ENCODE measurements around the gene NAV2. TPM values are rescaled to one million over a fixed set of nuclear protein-coding genes. Genes with fewer than 3 reads are reported as not detected.

The NAV2 gene
- total RNA-seq, 1 experiment from 2014 or later: 63.5 TPM

DNA sequence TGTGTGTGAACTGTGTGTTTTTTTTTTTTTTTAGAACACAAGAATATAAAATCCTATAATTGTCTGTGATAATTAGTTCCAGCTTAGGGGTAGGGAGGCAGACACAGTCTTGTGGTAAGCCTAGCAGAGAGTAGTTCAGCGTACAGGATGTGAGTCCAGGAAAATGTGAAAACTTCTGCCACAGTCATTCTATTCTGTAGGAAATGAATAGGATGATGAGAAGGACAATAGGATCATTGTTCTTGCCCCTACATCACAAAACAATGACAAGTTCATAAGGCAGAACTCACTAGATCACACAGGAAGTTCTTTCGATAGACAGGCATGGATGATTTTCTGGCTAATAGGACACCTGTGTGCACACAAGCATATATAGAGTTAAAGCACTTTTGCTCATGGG lies 132.2 kb downstream of the NAV2 start:
- no peaks in the 10 kb centered on the region for H3K4me1 ChIP-seq
- H3K4me3 ChIP-seq (ENCODE audit: low read depth, low read length): no peak overlapping the region
- Mint-ChIP-seq H3K4me3 (ENCODE audit: unreplicated experiment) (no peak overlapping the region), H3K27ac (ENCODE audit: unreplicated experiment) (no peak overlapping the region), H3K27me3 (ENCODE audit: insufficient read depth, unreplicated experiment) (no peaks in the 10 kb centered on the region), H3K36me3 (ENCODE audit: insufficient read depth, unreplicated experiment) (no peaks in the 10 kb centered on the region), H3K9me3 (ENCODE audit: unreplicated experiment) (no peaks in the 10 kb centered on the region), H3K4me1 (ENCODE audit: low read depth, unreplicated experiment) (no peaks in the 10 kb centered on the region)
- no peaks in the 10 kb centered on the region for H3K27me3 ChIP-seq (replicated peaks; ENCODE audit: control insufficient read depth, insufficient read depth, low read length)
- no TSS peak for BruUV-seq (replicated peaks)
- intact Hi-C loops (cut with micrococcal nuclease; ENCODE audit: unreplicated experiment): no loop called here
- no peak for DNase-seq
- POLR2A ChIA-PET: no interaction called here
- CTCF ChIA-PET: no interaction called here
- H3K9me3 ChIP-seq: no peaks in the 10 kb centered on the region
- TF ChIP-seq, protein P1, sequence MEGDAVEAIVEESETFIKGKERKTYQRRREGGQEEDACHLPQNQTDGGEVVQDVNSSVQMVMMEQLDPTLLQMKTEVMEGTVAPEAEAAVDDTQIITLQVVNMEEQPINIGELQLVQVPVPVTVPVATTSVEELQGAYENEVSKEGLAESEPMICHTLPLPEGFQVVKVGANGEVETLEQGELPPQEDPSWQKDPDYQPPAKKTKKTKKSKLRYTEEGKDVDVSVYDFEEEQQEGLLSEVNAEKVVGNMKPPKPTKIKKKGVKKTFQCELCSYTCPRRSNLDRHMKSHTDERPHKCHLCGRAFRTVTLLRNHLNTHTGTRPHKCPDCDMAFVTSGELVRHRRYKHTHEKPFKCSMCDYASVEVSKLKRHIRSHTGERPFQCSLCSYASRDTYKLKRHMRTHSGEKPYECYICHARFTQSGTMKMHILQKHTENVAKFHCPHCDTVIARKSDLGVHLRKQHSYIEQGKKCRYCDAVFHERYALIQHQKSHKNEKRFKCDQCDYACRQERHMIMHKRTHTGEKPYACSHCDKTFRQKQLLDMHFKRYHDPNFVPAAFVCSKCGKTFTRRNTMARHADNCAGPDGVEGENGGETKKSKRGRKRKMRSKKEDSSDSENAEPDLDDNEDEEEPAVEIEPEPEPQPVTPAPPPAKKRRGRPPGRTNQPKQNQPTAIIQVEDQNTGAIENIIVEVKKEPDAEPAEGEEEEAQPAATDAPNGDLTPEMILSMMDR (IDR thresholded peaks at IDR 0.05; ENCODE audit: insufficient read depth in 1 of 2, low read depth in 1 of 2, low read length in 1 of 2, severe bottlenecking in 1 of 2, unreplicated experiment in 1 of 2): no peak
- no peaks in the 10 kb centered on the region for H3K36me3 ChIP-seq (ENCODE audit: control insufficient read depth, insufficient read depth, low read length)

DNA sequence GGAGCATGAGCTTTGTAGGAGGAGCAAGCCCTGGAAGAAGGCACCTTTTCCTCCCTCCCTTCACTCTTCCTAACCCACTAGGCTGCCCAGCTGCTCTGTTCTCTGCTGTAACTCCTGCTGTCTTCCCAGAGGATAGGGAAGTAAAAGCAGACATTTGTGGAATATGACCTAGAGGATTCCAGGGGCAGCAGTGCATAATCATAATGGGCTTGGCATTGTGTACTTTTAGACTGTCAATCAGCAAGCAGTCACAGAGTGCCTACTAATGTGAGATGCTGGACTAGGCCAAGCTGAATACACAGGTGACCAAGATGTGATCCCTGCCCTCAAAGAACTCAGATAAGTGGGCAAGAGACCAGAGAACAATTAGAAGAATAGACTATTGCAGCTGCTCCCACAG lies 133.0 kb downstream of the NAV2 start:
- no peaks in the 10 kb centered on the region for H3K27me3 ChIP-seq (replicated peaks; ENCODE audit: control insufficient read depth, insufficient read depth, low read length)
- TF ChIP-seq, protein P1 (IDR thresholded peaks at IDR 0.05; ENCODE audit: insufficient read depth in 1 of 2, low read depth in 1 of 2, low read length in 1 of 2, severe bottlenecking in 1 of 2, unreplicated experiment in 1 of 2): no peak
- no peaks in the 10 kb centered on the region for H3K9me3 ChIP-seq
- Mint-ChIP-seq H3K27me3 (ENCODE audit: insufficient read depth, unreplicated experiment) (no peaks in the 10 kb centered on the region), H3K4me1 (ENCODE audit: low read depth, unreplicated experiment) (no peaks in the 10 kb centered on the region), H3K36me3 (ENCODE audit: insufficient read depth, unreplicated experiment) (no peaks in the 10 kb centered on the region), H3K9me3 (ENCODE audit: unreplicated experiment) (no peaks in the 10 kb centered on the region), H3K4me3 (ENCODE audit: unreplicated experiment) (no peak overlapping the region), H3K27ac (ENCODE audit: unreplicated experiment) (no peak overlapping the region)
- no TSS peak for BruUV-seq (replicated peaks)
- ChIA-PET CTCF (no interaction called here), POLR2A (no interaction called here)
- DNase-seq: no peak
- H3K36me3 ChIP-seq (ENCODE audit: control insufficient read depth, insufficient read depth, low read length): no peaks in the 10 kb centered on the region
- no peaks in the 10 kb centered on the region for H3K4me1 ChIP-seq
- H3K4me3 ChIP-seq (ENCODE audit: low read depth, low read length): no peak overlapping the region
- intact Hi-C loops (cut with micrococcal nuclease; ENCODE audit: unreplicated experiment): no loop called here

DNA sequence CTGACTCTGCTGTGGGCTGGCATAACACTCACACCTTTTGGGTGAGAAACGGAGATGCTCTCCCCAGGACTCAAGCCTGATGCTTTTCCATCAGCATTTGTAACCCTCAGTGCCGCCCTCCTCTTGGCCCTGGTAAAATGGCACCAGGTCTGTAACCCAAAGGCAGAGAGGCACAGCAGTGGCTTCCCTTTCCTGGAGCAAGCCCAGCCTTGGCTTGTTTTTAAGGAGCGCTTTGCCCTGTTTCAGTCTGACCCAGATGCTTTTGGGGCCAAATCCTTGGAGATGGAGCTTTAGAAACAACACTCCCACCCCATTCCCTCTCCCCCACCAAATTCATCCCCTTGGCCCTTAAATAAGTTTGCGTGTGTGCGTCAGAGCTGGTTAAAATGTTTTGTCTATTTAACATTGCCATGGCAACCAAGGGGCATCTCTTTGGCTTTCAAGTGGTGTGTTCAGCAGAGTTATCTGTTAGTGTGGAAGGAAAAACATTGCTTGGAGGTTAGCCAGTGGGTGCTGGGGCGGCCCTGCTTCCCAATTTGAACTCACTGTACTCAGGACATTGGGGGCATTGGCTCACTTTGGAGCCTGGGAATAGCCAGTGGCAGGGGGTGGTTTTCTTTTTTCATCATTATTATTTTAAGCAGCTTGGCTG lies 134.1 kb downstream of the NAV2 start:
- Mint-ChIP-seq H3K27ac (ENCODE audit: unreplicated experiment) (no peak overlapping the region), H3K27me3 (ENCODE audit: insufficient read depth, unreplicated experiment) (no peaks in the 10 kb centered on the region), H3K4me3 (ENCODE audit: unreplicated experiment) (no peak overlapping the region), H3K9me3 (ENCODE audit: unreplicated experiment) (peaks cover 6% of the 10 kb centered on the region), H3K36me3 (ENCODE audit: insufficient read depth, unreplicated experiment) (peaks cover 4% of the 10 kb centered on the region), H3K4me1 (ENCODE audit: low read depth, unreplicated experiment) (no peaks in the 10 kb centered on the region)
- Histone ChIP-seq H3K27me3 (replicated peaks; ENCODE audit: control insufficient read depth, insufficient read depth, low read length) (no peaks in the 10 kb centered on the region), H3K9me3 (no peaks in the 10 kb centered on the region), H3K36me3 (ENCODE audit: control insufficient read depth, insufficient read depth, low read length) (no peaks in the 10 kb centered on the region), H3K4me3 (ENCODE audit: low read depth, low read length) (no peak overlapping the region), H3K4me1 (no peaks in the 10 kb centered on the region)
- TF ChIP-seq, protein P1 (IDR thresholded peaks at IDR 0.05; ENCODE audit: insufficient read depth in 1 of 2, low read depth in 1 of 2, low read length in 1 of 2, severe bottlenecking in 1 of 2, unreplicated experiment in 1 of 2): no peak
- no TSS peak for BruUV-seq (replicated peaks)
- intact Hi-C loops (cut with micrococcal nuclease; ENCODE audit: unreplicated experiment): no loop called here
- CTCF ChIA-PET: no interaction called here
- DNase-seq: no peak
- POLR2A ChIA-PET: no interaction called here
